Right lobe of liver (tissue), 4 donors: ENCODE results near the gene PRM3.

Experiments used
- POLR2A ChIP-seq: fragments of 450-650 bp; IDR thresholded peaks from one replicate; pipeline ENCODE4 v1.6.1; 2017; ENCODE audit warnings: antibody characterized with exemption, mild to moderate bottlenecking
- TF ChIP-seq, protein P1 (sequence below), 4 donors: fragments of 200-600 bp in 3 of 4; fragments of 450-650 bp in 1 of 4; IDR thresholded peaks; one replicate each; pipeline versions ENCODE4 v1.5.1 to v1.8.0; 2016 to 2022; ENCODE audit warnings: antibody characterized with exemption in 4 of 4, mild to moderate bottlenecking in 2 of 4
- donor health status: DM: no; HTN: no; CAD: no.
- donor health status: DM: no; HTN: no; CAD: no.
- donor health status: DM: no; HTN: yes; CAD: no.

DNA sequence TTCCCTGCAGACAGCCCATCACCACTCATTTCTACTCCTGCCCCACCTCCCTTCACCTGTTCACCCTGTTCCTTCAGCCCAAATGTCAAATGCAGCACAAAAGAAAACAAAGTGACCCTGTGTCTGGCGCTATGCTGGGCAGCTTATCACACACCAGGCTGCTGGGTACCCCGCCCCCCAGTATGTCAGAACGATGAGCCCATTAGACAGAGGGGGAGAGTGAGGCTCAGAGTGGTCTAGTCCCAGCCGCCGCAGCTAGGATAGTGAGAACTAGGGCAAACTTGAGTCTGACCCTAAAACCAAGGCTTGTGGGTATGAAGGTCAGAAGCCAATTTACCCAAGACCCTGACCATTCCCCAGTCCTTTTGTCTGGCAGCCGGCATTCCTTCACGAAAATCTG lies 8.3 kb downstream of the PRM3 start:
- TF ChIP-seq, protein P1, sequence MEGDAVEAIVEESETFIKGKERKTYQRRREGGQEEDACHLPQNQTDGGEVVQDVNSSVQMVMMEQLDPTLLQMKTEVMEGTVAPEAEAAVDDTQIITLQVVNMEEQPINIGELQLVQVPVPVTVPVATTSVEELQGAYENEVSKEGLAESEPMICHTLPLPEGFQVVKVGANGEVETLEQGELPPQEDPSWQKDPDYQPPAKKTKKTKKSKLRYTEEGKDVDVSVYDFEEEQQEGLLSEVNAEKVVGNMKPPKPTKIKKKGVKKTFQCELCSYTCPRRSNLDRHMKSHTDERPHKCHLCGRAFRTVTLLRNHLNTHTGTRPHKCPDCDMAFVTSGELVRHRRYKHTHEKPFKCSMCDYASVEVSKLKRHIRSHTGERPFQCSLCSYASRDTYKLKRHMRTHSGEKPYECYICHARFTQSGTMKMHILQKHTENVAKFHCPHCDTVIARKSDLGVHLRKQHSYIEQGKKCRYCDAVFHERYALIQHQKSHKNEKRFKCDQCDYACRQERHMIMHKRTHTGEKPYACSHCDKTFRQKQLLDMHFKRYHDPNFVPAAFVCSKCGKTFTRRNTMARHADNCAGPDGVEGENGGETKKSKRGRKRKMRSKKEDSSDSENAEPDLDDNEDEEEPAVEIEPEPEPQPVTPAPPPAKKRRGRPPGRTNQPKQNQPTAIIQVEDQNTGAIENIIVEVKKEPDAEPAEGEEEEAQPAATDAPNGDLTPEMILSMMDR (IDR thresholded peaks at IDR 0.05), result no peak
- TF ChIP-seq POLR2A, result no peak
